Measurements from ENCODE around the gene SNX32.
"Not testable (repeated sequence)": the region's sequence is repeated elsewhere in the genome, so short reads cannot be mapped to it uniquely, and the experiment has no call there.

SNX32 gene

DNA sequence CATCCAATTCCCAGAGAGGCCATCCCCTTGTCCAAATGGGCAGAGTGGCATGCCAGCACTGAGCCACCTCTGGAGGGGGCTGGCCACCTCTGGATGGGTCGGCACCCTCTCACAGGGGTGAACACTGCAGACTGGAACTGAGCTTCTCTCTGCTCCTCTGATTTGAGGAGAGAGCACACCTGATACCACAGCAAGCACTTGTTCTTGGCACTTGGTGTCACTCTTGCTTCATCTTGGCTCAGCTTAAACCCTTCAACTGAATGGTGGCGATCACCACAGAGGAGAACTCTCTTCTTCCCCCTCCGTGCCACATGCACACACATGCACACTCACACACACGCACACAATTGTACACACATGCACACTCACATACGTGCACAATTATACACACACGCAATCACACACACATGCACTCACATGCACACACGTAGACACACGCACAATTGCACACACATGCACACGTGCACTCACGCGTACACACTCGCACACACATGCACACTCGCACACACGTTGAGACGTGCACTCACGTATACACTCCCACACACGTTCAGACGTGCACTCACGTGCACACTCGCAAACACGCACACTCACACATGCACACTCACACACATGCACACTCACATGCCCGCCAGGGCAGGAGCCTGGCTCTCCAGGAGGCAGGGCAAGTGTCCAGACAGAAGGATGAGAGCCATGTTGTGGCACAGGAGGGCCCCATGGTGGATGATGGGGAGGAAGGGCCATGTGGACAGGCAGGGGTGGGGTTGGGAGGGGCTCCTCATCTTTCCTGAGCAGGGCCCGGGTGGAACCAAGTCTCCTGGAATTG is 23.5 kb upstream of the SNX32 start:
- H3K9me3 Mint-ChIP-seq: no peaks in the 10 kb centered on the region
- H3K4me3 Mint-ChIP-seq: no peak overlapping the region
- no peak overlapping the region for H3K27ac Mint-ChIP-seq
- no peaks in the 10 kb centered on the region for H3K4me1 Mint-ChIP-seq (ENCODE audit: low read depth)
- no peaks in the 10 kb centered on the region for H3K36me3 Mint-ChIP-seq (ENCODE audit: low read depth)
- H3K27me3 Mint-ChIP-seq: peaks cover 4% of the 10 kb centered on the region

DNA sequence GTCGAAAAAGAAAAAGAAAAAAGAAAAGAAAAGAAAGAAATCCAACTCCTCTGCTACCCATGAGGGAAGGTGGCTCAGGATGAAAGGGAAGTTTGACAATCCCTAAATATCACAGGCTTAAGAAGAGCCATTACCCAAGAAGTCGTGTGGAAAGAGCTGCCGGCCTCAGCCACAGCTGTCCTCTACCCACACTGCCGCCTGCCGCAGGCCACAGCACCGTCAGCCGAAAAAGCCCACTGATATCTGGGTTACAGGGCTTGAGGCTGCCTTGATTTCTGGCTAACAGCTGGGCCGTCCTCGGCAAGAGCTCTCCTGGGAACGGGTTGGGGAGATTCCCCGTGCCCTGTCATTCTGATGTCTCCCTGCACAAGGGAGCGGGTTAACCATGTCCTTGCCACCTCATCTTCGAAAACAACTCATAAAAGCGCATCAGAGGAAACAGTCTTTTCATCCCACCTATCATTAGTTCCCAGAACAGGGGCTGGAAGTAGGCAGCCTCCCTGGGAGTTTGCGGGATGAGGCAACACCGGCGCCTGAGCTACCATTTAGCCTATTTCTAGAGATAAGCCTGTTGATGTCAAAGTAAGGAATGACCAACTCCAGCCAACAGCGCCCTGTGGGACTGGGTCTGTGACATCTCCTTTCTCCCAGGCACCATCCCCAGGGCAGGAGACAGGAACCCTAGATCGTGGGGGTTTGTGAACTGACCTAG is 21.8 kb upstream of the SNX32 start:
- Mint-ChIP-seq H3K36me3 (ENCODE audit: low read depth) (no peaks in the 10 kb centered on the region), H3K9me3 (no peaks in the 10 kb centered on the region), H3K27ac (no peak overlapping the region), H3K4me3 (no peak overlapping the region), H3K27me3 (peaks cover 2% of the 10 kb centered on the region), H3K4me1 (ENCODE audit: low read depth) (peaks cover 3% of the 10 kb centered on the region)

DNA sequence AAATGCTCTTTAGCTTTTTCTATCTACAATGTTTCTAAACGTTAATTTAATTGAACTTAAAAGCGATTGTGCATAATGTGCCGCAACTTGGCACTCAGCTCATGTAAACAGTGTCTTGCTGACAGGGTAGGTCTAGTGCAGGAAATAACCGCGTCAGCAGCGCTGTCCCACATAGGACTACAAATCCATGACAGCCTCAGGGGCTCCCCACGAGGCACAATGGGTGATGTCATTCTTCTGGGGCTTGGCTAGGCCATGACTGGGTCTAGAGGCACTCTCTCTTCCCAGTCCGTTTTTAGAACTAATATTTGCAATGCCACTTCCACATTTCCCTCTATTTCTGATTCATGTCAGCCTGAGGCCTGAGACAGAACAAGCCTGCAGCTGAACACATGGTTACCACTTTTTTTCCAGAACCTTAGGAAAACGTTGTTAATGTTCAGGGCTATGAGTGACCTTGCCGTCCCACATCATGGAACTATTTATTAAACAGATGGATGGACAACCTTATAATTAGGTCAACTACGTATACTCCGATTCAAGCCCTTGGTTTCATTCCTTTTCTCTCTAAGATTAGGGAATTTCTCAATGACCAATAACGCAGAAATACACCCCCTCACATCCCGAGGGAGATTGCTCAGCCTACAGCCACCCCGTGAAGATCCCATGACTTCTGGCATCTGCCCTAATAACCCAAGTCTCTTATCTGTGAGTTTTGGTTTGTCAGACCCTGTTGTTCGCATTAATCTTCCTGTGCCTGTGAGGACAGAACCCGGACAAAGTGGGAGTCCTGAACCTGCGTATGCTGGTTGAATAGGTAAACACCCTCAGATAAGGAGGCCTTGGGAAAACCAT is 19.4 kb upstream of the SNX32 start:
- Mint-ChIP-seq H3K27ac (no peak overlapping the region), H3K4me1 (ENCODE audit: low read depth) (peaks cover 18% of the 10 kb centered on the region), H3K27me3 (no peaks in the 10 kb centered on the region), H3K4me3 (no peak overlapping the region), H3K9me3 (no peaks in the 10 kb centered on the region), H3K36me3 (ENCODE audit: low read depth) (no peaks in the 10 kb centered on the region)

DNA sequence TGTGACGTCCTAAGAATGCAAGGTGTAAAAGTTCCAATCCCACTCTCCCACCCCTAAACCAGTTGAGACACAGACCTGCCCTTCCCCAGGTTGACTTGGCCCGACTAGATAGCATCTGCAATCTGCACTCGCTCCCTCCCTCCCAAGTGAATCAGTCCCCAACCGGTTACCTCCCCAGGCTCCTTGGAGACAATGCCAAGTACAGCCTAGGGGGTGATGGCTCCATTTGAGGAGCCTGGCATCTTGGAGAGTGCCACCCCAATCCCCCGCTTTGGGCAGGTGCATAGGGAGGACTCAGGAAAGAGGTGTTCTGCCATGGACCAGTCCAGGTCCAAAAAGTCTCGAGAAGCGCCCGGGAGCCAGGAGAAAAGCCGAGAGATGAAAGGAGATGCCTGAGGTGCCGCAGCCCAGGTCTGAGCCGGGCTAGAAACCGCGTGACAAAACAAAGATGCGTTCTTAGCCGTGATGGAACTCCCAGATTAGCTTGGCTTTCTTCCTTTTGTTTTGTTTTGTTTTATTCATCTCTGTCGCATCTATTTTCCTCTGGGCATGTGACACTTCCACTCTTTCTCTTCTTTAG is 18.7 kb upstream of the SNX32 start:
- no peak overlapping the region for H3K27ac Mint-ChIP-seq
- no peaks in the 10 kb centered on the region for H3K27me3 Mint-ChIP-seq
- no peak overlapping the region for H3K4me3 Mint-ChIP-seq
- peaks cover 18% of the 10 kb centered on the region for H3K4me1 Mint-ChIP-seq (ENCODE audit: low read depth)
- H3K36me3 Mint-ChIP-seq (ENCODE audit: low read depth): no peaks in the 10 kb centered on the region
- no peaks in the 10 kb centered on the region for H3K9me3 Mint-ChIP-seq

DNA sequence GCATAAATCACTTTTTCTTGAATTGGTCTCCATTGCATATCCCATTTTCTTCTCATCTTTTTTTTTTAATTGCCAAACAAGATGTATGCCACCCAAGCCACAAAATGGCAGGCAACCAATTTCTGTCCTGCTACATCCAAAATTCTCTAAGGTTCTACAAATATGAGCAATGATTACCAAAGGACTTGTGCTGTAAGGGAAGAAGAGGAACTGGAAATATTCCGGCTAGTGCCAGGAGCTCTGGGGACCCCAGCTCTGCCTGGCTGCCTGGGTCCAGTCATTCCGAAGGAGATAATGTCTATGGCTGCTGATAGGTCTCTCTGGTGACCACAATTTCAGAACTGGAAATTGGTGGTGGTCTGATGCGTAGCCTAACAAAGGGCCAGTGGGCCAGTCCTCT is 17.1 kb upstream of the SNX32 start:
- Mint-ChIP-seq H3K9me3 (no peaks in the 10 kb centered on the region), H3K27me3 (no peaks in the 10 kb centered on the region), H3K27ac (no peak overlapping the region), H3K4me1 (ENCODE audit: low read depth) (peaks cover 18% of the 10 kb centered on the region), H3K4me3 (peak overlapping the region; percentile 83), H3K36me3 (ENCODE audit: low read depth) (no peaks in the 10 kb centered on the region)

DNA sequence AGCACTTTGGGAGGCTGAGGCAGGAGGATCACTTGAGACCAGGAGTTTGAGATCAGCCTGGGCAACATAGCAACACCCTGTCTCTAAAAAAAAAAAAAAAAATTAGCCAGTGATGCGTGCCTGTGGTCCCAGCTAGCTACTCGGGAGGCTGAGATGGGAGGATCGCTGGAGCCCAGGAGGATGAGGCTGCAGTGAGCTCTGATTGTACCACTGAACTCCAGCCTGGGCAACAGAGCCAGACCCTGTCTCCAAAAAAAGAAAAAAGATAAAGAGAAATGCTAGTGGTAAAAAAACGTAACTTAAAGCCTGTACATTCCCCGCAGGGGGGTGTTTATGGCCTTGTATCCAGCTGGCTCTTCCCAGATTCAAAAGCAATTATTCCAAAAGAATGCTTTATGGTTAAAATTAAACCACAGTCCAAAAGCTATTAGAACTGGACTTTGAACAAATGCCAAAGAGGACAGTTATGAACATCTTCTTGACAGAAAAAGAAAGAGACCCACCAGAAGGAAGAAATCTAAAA is 16.4 kb upstream of the SNX32 start:
- peaks cover 18% of the 10 kb centered on the region for H3K4me1 Mint-ChIP-seq (ENCODE audit: low read depth)
- H3K36me3 Mint-ChIP-seq (ENCODE audit: low read depth): no peaks in the 10 kb centered on the region
- no peaks in the 10 kb centered on the region for H3K9me3 Mint-ChIP-seq
- peak overlapping the region; percentile 83 for H3K4me3 Mint-ChIP-seq
- H3K27ac Mint-ChIP-seq: peak overlapping the region; percentile 88
- no peaks in the 10 kb centered on the region for H3K27me3 Mint-ChIP-seq

DNA sequence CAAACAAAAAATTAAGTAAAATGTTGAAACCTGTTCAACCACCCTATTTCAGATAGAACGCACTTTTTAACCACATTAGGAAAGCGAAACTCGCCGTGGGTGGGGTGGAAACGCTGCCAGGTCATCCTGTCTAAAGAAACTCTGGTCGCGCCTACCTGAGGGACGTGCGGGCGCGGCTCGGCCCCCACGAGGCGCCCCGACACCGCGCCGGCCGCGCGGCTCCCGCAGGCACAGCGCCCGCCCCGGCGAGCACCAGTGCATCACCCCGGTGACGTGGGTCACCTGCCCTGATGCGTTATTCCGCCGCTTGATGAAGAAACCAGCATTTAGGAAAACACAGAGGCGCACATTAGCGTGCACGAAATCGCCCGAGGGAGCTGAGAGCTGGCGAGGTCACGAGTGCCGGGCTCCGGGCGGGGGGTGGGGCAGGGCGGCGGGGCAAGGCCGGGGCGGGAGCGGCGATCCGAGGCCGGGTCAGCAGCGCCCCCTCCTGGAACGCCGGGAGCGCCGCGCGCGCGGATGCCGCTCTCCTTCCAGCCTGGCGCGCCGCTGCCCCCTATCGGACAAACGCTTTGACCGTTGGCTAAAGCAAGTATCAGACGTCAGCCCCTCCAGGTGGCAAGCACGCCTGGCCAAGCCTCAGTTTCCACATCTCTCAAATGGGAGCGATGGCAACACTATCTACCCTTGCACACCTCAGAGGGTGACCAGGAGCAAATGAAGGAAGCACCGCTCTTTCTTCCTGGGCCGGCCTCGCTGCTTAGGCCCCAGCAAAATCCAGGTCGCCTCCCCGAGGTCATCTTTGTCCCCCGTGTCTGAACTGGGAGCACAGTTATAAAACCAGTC is 15.7 kb upstream of the SNX32 start:
- Mint-ChIP-seq H3K4me1 (ENCODE audit: low read depth) (peaks cover 18% of the 10 kb centered on the region), H3K27ac (peak overlapping the region; percentile 88), H3K36me3 (ENCODE audit: low read depth) (no peaks in the 10 kb centered on the region), H3K4me3 (peak overlapping the region; percentile 83), H3K9me3 (no peaks in the 10 kb centered on the region), H3K27me3 (no peaks in the 10 kb centered on the region)

GRCh38 chr11:65821107-65821506 is 12.7 kb upstream of the SNX32 start:
- Mint-ChIP-seq H3K9me3 (no peaks in the 10 kb centered on the region), H3K4me1 (ENCODE audit: low read depth) (peaks cover 18% of the 10 kb centered on the region), H3K27ac (no peak overlapping the region), H3K27me3 (no peaks in the 10 kb centered on the region), H3K36me3 (ENCODE audit: low read depth) (no peaks in the 10 kb centered on the region), H3K4me3 (no peak overlapping the region)

GRCh38 chr11:65822776-65823528 is 10.8 kb upstream of the SNX32 start:
- Mint-ChIP-seq H3K4me1 (ENCODE audit: low read depth) (peaks cover 13% of the 10 kb centered on the region), H3K36me3 (ENCODE audit: low read depth) (no peaks in the 10 kb centered on the region), H3K9me3 (no peaks in the 10 kb centered on the region), H3K27me3 (no peaks in the 10 kb centered on the region), H3K4me3 (no peak overlapping the region), H3K27ac (no peak overlapping the region)

DNA sequence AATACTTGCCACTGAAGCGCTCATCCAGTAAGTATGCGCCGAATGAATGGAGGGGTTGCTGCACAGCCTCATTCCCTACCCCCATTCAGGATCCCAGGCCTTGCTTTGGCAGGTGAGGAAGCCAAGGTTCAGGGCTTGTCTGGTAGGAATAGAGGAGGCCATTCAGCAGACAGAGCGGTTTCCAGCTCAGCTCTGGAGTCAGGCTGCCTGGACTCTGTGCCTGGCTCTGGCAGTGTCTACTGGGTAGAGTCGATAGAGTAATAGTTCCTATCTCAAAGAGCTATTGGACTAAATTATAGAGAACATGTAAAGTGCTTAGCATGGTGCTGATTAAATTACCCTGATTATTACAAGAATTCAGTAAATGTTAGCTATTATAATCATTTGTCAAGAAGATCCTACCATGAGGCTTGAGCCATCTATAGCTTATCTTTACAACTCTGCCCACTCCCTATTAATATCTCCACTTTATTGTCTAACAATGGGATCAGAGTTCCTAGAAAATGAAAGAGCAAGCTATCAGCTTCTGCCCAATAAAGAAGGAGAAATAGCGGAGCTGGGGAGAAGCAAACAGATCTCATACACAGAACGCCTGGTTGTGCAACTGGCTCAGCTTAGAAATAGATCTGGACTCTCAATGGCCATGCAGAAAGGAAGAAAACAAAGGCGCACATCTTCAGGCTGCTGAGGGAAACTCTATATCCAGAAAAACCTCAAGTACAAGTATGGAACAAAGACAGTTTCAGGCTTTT is 6.6 kb upstream of the SNX32 start:
- Mint-ChIP-seq H3K4me1 (ENCODE audit: low read depth) (peaks cover 37% of the 10 kb centered on the region), H3K4me3 (no peak overlapping the region), H3K9me3 (no peaks in the 10 kb centered on the region), H3K36me3 (ENCODE audit: low read depth) (no peaks in the 10 kb centered on the region), H3K27ac (no peak overlapping the region), H3K27me3 (peaks cover 12% of the 10 kb centered on the region)

GRCh38 chr11:65829459-65829858 is 4.3 kb upstream of the SNX32 start:
- H3K9me3 Mint-ChIP-seq: no peaks in the 10 kb centered on the region

DNA sequence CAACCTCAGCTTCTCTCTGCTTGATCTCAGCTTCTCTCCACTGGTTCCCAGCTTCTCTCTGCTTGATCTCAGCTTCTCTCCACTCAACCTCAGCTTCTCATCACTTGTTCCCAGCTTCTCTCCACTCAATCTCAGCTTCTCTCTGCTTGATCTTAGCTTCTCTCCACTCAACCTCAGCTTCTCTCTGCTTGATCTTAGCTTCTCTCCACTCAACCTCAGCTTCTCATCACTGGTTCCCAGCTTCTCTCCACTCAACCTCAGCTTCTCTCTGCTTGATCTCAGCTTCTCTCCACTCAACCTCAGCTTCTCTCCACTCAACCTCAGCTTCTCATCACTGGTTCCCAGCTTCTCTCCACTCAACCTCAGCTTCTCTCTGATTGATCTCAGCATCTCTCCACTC is 1.5 kb upstream of the SNX32 start:
- not testable (repeated sequence) for H3K36me3 Mint-ChIP-seq (ENCODE audit: low read depth); H3K4me3 Mint-ChIP-seq; H3K9me3 Mint-ChIP-seq
- Mint-ChIP-seq H3K27me3 (peaks cover 17% of the 10 kb centered on the region), H3K27ac (peak overlapping the region; percentile 70), H3K4me1 (ENCODE audit: low read depth) (peaks cover 48% of the 10 kb centered on the region)

More at GRCh38 chr11:65829459-65829858, 4.3 kb upstream of the SNX32 start:
- Mint-ChIP-seq H3K36me3 (ENCODE audit: low read depth) (no peaks in the 10 kb centered on the region), H3K27ac (no peak overlapping the region), H3K27me3 (peaks cover 17% of the 10 kb centered on the region), H3K4me1 (ENCODE audit: low read depth) (peaks cover 48% of the 10 kb centered on the region), H3K4me3 (no peak overlapping the region)

GRCh38 chr11:65834202-65834601 is 439 bp downstream of the SNX32 start:
- no peak overlapping the region for H3K4me3 Mint-ChIP-seq

More at GRCh38 chr11:65834202-65834601, 439 bp downstream of the SNX32 start:
- Mint-ChIP-seq H3K4me1 (ENCODE audit: low read depth) (peaks cover 31% of the 10 kb centered on the region), H3K27me3 (peaks cover 17% of the 10 kb centered on the region), H3K27ac (no peak overlapping the region), H3K36me3 (ENCODE audit: low read depth) (no peaks in the 10 kb centered on the region), H3K9me3 (no peaks in the 10 kb centered on the region)
